GM19324 (cell line): ENCODE data around the gene CFAP77.

ENCODE experiments used
- ATAC-seq: cut with Tn5 transposase; IDR thresholded peaks from one replicate; pipeline ENCODE4 v1.9.1; 2021; ENCODE audit warnings: mild to moderate bottlenecking, moderate library complexity; ENCODE audit not compliant: unreplicated experiment, low FRiP score

Gene CFAP77

GRCh38 chr9:132447346-132447745 is 37.3 kb downstream of the CFAP77 start:
- ATAC-seq = no peak

- ATAC-seq = no peak
Observed at GRCh38 chr9:132447902-132448301, 37.9 kb downstream of the CFAP77 start.

- no peak for ATAC-seq
Observed at GRCh38 chr9:132451276-132451675, 41.3 kb downstream of the CFAP77 start.

GRCh38 chr9:132456241-132456640 is 46.2 kb downstream of the CFAP77 start:
- ATAC-seq = no peak

GRCh38 chr9:132457504-132458236 is 47.7 kb downstream of the CFAP77 start:
- no peak for ATAC-seq

GRCh38 chr9:132458432-132458831 is 48.4 kb downstream of the CFAP77 start:
- no peak for ATAC-seq

DNA sequence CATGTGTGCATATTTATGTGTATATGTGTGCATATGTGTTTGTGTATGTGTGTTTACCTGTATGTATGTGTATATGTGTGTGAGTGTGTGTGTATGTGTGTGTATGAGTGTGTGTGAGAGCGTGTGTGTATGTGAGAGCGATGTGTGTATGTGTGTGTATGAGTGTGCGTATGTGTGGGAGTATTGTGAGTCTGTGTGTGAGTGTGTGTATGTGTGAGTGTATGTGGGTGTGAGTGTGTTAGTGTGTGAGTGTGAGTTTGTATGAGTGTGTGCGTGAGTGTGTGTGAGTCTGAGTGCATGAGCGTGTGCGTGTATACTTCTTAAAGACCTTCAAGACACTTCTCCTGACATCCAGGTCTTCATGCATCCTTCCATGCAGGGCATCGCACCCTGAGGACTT is 49.6 kb downstream of the CFAP77 start:
- no peak for ATAC-seq

- no peak for ATAC-seq
Observed at GRCh38 chr9:132460240-132460639, 50.2 kb downstream of the CFAP77 start.

DNA sequence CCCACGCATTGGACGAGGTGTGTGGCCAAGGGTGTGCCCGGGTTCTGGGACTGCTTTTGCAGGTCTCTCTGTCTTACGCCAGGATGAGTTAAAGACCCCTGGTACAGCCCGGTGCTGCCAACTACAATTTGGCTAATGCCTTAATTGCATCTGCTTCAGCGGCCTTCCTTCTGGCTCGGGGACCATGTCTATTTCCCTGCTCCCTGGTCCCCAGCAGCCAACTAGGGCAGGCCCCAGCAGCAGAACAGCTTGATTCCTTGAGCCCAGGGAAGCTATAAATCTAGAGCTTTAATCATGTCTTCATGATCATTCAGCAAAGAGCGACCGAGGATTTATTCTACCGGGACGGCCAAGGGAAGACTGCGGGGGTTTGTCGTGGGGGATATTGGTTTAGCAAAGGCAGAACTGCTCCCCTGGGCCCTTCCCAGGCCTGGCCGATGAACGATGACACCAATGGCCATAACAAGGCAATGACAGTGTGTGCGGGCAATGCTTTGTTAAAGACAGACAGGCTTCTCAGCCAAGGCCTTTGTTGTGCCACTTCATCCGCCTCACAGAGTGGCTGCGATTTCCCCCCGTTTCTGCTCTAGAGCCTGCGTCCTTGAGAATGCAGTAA is 51.4 kb downstream of the CFAP77 start:
- no peak for ATAC-seq

DNA sequence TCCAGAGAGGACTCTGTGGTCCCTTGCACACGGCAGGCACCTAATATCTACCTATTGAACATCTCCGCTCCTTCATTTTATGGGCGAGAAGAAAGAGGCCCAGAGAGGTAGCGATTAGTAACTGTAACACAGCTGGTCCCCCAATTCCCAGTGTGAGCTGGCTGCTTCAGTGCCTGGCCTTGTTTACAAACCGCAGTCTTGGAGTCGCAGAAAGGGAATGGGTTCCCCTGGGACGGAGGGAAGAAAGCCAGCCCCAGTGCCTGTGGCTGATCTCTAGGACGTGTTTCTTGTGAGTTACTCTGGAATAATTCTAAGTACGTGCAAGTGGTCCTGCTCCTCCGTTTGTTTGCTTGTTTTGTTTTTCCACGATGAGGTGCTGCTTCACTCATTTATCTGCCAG is 52.0 kb downstream of the CFAP77 start:
- ATAC-seq = no peak

GRCh38 chr9:132464547-132464946 is 54.5 kb downstream of the CFAP77 start:
- no peak for ATAC-seq

DNA sequence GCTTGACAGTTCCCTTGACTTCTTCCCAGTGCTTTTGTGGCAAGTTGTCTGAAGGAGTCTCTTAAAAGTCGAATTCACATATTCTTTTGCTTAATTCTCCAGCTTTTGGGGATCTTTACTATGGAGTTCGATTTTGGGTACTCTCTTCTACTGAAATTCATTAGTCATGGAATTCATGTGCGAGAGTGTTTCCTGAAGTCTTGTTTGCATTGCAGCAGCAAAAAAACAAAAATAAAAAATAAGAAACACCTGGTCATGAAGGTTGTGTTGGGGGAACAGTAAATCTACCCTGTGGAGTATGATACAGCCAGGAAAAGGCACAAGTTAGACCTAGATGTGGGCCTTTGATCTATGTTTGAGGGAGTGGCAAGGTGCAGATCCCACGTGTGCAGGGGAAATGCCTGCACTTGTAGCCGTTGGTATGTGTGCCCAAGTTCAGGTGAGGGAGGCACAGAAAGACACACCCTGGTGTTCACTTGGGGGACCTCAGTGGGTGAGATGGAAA is 55.2 kb downstream of the CFAP77 start:
- ATAC-seq = no peak

- no peak for ATAC-seq
Observed at GRCh38 chr9:132472199-132472598, 62.2 kb downstream of the CFAP77 start.

DNA sequence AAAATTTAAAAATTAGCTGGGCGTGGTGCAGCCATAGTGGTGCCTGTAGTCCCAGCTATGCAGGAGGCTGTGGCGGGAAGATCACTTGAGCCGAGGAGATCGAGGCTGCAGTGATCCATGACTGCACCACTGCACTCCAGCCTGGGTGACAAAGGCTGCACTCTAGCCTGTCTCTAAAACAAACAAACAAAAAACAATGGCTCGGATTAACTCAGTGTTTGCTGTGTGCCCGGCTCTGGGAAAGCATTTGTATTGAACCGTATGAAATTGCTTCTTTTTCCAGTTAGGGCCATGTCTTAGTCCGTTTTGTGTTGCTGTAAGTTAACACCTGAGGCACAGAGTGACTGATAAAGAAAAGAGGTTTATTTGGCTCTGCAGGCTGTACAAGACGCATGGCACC is 62.6 kb downstream of the CFAP77 start:
- ATAC-seq = no peak

DNA sequence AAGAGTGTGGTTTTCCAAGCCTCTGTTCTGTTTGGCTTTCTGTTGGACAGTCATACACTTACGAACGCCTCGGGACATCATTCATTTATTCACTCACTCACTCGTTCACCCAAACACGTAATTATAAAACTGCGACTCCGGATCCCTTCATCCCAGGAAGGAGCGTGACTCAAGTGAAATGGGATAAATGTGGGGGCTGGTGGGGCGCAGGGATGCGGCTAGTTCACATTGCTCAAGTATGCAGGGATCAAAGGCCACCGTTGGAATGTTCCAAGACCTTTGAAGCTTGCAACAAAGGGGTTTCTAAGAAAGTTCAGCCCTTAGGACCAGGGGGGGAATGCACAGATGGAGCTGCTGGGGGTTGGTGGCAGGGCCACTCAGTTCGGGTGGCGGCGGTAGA is 64.2 kb downstream of the CFAP77 start:
- no peak for ATAC-seq

GRCh38 chr9:132478353-132479050 is 68.5 kb downstream of the CFAP77 start:
- ATAC-seq = no peak

- no peak for ATAC-seq
Observed at GRCh38 chr9:132479733-132480132, 69.7 kb downstream of the CFAP77 start.

- no peak for ATAC-seq
Observed at GRCh38 chr9:132481053-132481849, 71.2 kb downstream of the CFAP77 start.

- ATAC-seq = no peak
Observed at GRCh38 chr9:132482196-132482813, 72.3 kb downstream of the CFAP77 start.

DNA sequence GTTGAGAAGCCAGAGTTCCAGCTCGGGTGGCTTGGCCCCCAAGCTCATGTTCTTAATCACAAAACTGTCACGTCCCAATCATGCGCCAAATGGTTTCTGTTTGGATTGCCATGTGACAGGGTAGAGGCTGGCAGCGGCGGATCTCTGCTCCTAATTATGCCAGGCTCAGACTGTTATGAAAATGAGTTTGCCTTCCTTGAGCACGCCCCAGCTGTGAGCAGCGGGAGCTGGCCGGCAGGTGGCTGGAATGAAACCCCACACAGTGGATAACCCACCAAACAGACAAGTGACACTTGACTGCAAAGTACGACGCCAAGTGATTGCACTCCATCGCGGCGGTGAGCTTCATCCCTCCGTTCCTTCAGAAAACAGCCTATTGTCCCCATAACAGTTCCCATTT is 75.4 kb downstream of the CFAP77 start:
- ATAC-seq = no peak
